MM.1S (cell line): ENCODE results near the gene LRMDA.

Experiments used
- DNase-seq: peaks from one replicate; pipeline ENCODE4 v3.0.0-alpha.2; 2015
- H2AFZ ChIP-seq: fragments of 300-600 bp; sonication (generic); 2 replicates; pipeline ENCODE4 v1.6.0; 2016; ENCODE audit warnings: antibody characterized with exemption, low read length
- H3F3A ChIP-seq: fragments of 300-600 bp; sonication (generic); 2 replicates; pipeline ENCODE4 v1.6.1; 2016; ENCODE audit warnings: mild to moderate bottlenecking, antibody characterized with exemption, low read length, moderate library complexity, mixed read lengths; ENCODE audit not compliant: insufficient read depth
- H3K27ac ChIP-seq: fragments of 300-600 bp; sonication (generic); 2 replicates; pipeline ENCODE4 v1.5.1; 2016; ENCODE audit warnings: mild to moderate bottlenecking, low read length
- H3K27me3 ChIP-seq: fragments of 300-600 bp; sonication (generic); replicated peaks from 2 replicates; pipeline ENCODE4 v1.6.0; 2016; ENCODE audit warnings: low read length; ENCODE audit not compliant: insufficient read depth
- H3K36me3 ChIP-seq: fragments of 300-600 bp; sonication (generic); replicated peaks from 2 replicates; pipeline ENCODE4 v1.6.1; 2016; ENCODE audit warnings: mild to moderate bottlenecking, low read length, mixed read lengths; ENCODE audit not compliant: insufficient read depth
- H3K4me1 ChIP-seq: fragments of 300-600 bp; sonication (generic); 2 replicates; pipeline ENCODE4 v1.6.1; 2016; ENCODE audit warnings: low read length, mixed read lengths
- H3K4me2 ChIP-seq: fragments of 300-600 bp; sonication (generic); 2 replicates; pipeline ENCODE4 v1.6.0; 2016; ENCODE audit warnings: low read depth, low read length
- H3K4me3 ChIP-seq: fragments of 300-600 bp; sonication (generic); 2 replicates; pipeline ENCODE4 v1.5.1; 2016; ENCODE audit warnings: low read length, mixed read lengths
- H3K79me2 ChIP-seq: fragments of 300-600 bp; sonication (generic); 2 replicates; pipeline ENCODE4 v1.6.1; 2016; ENCODE audit warnings: mixed run types, low read length, mixed read lengths
- H3K9ac ChIP-seq: fragments of 300-600 bp; sonication (generic); 2 replicates; pipeline ENCODE4 v1.6.1; 2016; ENCODE audit warnings: low read length, mixed read lengths
- H3K9me2 ChIP-seq: fragments of 300-600 bp; sonication (generic); replicated peaks from 2 replicates; pipeline ENCODE4 v1.6.1; 2016; ENCODE audit warnings: mild to moderate bottlenecking, low read length, mixed read lengths; ENCODE audit not compliant: insufficient read depth
- H3K9me3 ChIP-seq: fragments of 300-600 bp; sonication (generic); replicated peaks from 2 replicates; pipeline ENCODE4 v1.6.1; 2016; ENCODE audit warnings: mild to moderate bottlenecking, low read length, mixed read lengths; ENCODE audit not compliant: insufficient read depth
- H4K20me1 ChIP-seq: fragments of 300-600 bp; sonication (generic); 2 replicates; pipeline ENCODE4 v1.6.1; 2016; ENCODE audit warnings: mild to moderate bottlenecking, low read length, moderate library complexity, mixed read lengths; ENCODE audit not compliant: insufficient read depth
- CTCF ChIP-seq: fragments of 300-600 bp; sonication (generic); IDR thresholded peaks from 2 replicates; pipeline ENCODE4 v1.5.1; 2016; ENCODE audit warnings: antibody characterized with exemption, low read length, mixed read lengths
- EZH2 ChIP-seq: fragments of 300-600 bp; sonication (generic); optimal IDR thresholded peaks from 2 replicates; pipeline ENCODE3; 2017; ENCODE audit warnings: low read depth, mild to moderate bottlenecking, antibody characterized with exemption, low read length, mixed read lengths
- EZH2phosphoT487 ChIP-seq: fragments of 300-600 bp; sonication (generic); IDR thresholded peaks from 2 replicates; pipeline ENCODE4 v1.6.1; 2018; ENCODE audit warnings: antibody characterized with exemption, low read length

Gene LRMDA

GRCh38 chr10:75709811-75710210 lies 278.4 kb downstream of the LRMDA start:
- H3K4me3 ChIP-seq: no peak overlapping the region
- no peak overlapping the region for H3K4me2 ChIP-seq
- H2AFZ ChIP-seq: no peak overlapping the region
- no peak overlapping the region for H3K9ac ChIP-seq
- no peak for DNase-seq
- no peaks in the 10 kb centered on the region for H3K9me3 ChIP-seq
- no peaks in the 10 kb centered on the region for H3K79me2 ChIP-seq
- no peak overlapping the region for H3K27ac ChIP-seq
- TF ChIP-seq CTCF (no peak), EZH2 (no peak), EZH2phosphoT487 (no peak)
- H3K27me3 ChIP-seq: no peaks in the 10 kb centered on the region
- H4K20me1 ChIP-seq: no peaks in the 10 kb centered on the region
- no peaks in the 10 kb centered on the region for H3K9me2 ChIP-seq
- H3K4me1 ChIP-seq: no peaks in the 10 kb centered on the region
- no peaks in the 10 kb centered on the region for H3F3A ChIP-seq
- H3K36me3 ChIP-seq: no peaks in the 10 kb centered on the region

GRCh38 chr10:75712242-75712880 lies 280.9 kb downstream of the LRMDA start:
- H3K79me2 ChIP-seq: no peaks in the 10 kb centered on the region
- no peak overlapping the region for H3K27ac ChIP-seq
- H3K9me2 ChIP-seq: no peaks in the 10 kb centered on the region
- TF ChIP-seq EZH2 (no peak), EZH2phosphoT487 (no peak), CTCF (no peak)
- H3K27me3 ChIP-seq: no peaks in the 10 kb centered on the region
- no peaks in the 10 kb centered on the region for H3K36me3 ChIP-seq
- no peak overlapping the region for H2AFZ ChIP-seq
- H3K4me3 ChIP-seq: no peak overlapping the region
- DNase-seq: no peak
- H3K4me1 ChIP-seq: no peaks in the 10 kb centered on the region
- H3K9ac ChIP-seq: no peak overlapping the region
- no peaks in the 10 kb centered on the region for H3F3A ChIP-seq
- H4K20me1 ChIP-seq: no peaks in the 10 kb centered on the region
- no peak overlapping the region for H3K4me2 ChIP-seq
- H3K9me3 ChIP-seq: no peaks in the 10 kb centered on the region

GRCh38 chr10:75716506-75716905 lies 285.1 kb downstream of the LRMDA start:
- no peak overlapping the region for H3K4me2 ChIP-seq
- H3K36me3 ChIP-seq: no peaks in the 10 kb centered on the region
- no peaks in the 10 kb centered on the region for H3K79me2 ChIP-seq
- no peak for DNase-seq
- no peak overlapping the region for H2AFZ ChIP-seq
- H3F3A ChIP-seq: no peaks in the 10 kb centered on the region
- no peak overlapping the region for H3K9ac ChIP-seq
- H3K27ac ChIP-seq: no peak overlapping the region
- H3K9me2 ChIP-seq: no peaks in the 10 kb centered on the region
- no peaks in the 10 kb centered on the region for H3K27me3 ChIP-seq
- H3K9me3 ChIP-seq: no peaks in the 10 kb centered on the region
- TF ChIP-seq CTCF: no peak
- no peak overlapping the region for H3K4me3 ChIP-seq
- no peaks in the 10 kb centered on the region for H3K4me1 ChIP-seq
- no peaks in the 10 kb centered on the region for H4K20me1 ChIP-seq
